Mesothelial cell of epicardium (in vitro differentiated cells): ENCODE results near the gene GAS2L2. TPM values are rescaled to one million over a fixed set of nuclear protein-coding genes. Genes with fewer than 3 reads are reported as not detected.

Experiments
- DNase-seq, 2 experiments: peaks; one replicate each; pipeline ENCODE4 v3.0.0; 2021; ENCODE audit warnings: low spot score in 2 of 2; ENCODE audit not compliant: unreplicated experiment in 2 of 2
- H3K27ac Mint-ChIP-seq: 2 replicates; pipeline ENCODE4 v1.8.0; 2021; ENCODE audit warnings: mixed read lengths
- H3K27me3 Mint-ChIP-seq: 2 replicates; pipeline ENCODE4 v1.8.0; 2021; ENCODE audit warnings: low read depth, mixed read lengths
- H3K36me3 Mint-ChIP-seq: 2 replicates; pipeline ENCODE4 v1.8.0; 2021; ENCODE audit warnings: mixed read lengths
- H3K4me1 Mint-ChIP-seq: 2 replicates; pipeline ENCODE4 v1.8.0; 2021; ENCODE audit warnings: mixed read lengths
- H3K4me3 Mint-ChIP-seq: 2 replicates; pipeline ENCODE4 v1.8.0; 2021; ENCODE audit warnings: mild to moderate bottlenecking, moderate library complexity, mixed read lengths
- H3K9me3 Mint-ChIP-seq: 2 replicates; pipeline ENCODE4 v1.8.0; 2021; ENCODE audit warnings: mixed read lengths
- CTCF ChIP-seq: fragments of 200-600 bp; sonication (generic); IDR thresholded peaks from one replicate; pipeline ENCODE4 v1.5.0; 2021; ENCODE audit warnings: antibody characterized with exemption; ENCODE audit not compliant: unreplicated experiment
- total RNA-seq: library from RNA; stranded (reverse); gene quantifications from 3 replicates; pipeline ENCODE4 v1.2.1, GENCODE V29; 2021

Gene GAS2L2
- total RNA-seq, 1 donor from 2014 or later: 0.11 TPM

GRCh38 chr17:35790841-35791240 is 37.8 kb upstream of the GAS2L2 start:
- H3K4me1 Mint-ChIP-seq: peaks cover 18% of the 10 kb centered on the region

GRCh38 chr17:35788477-35789368 is 35.7 kb upstream of the GAS2L2 start:
- no peaks in the 10 kb centered on the region for H3K9me3 Mint-ChIP-seq
- peaks cover 17% of the 10 kb centered on the region for H3K27me3 Mint-ChIP-seq
- H3K36me3 Mint-ChIP-seq: no peaks in the 10 kb centered on the region
- H3K4me3 Mint-ChIP-seq: no peak overlapping the region
- peak overlapping the region; percentile 0 for H3K27ac Mint-ChIP-seq
- peaks cover 11% of the 10 kb centered on the region for H3K4me1 Mint-ChIP-seq
- no peak for DNase-seq
- TF ChIP-seq CTCF: no peak

More at GRCh38 chr17:35790841-35791240, 37.8 kb upstream of the GAS2L2 start:
- no peak for TF ChIP-seq CTCF
- DNase-seq: no peak
- no peaks in the 10 kb centered on the region for H3K9me3 Mint-ChIP-seq
- no peaks in the 10 kb centered on the region for H3K36me3 Mint-ChIP-seq
- H3K27me3 Mint-ChIP-seq: peaks cover 34% of the 10 kb centered on the region
- H3K4me3 Mint-ChIP-seq: no peak overlapping the region
- H3K27ac Mint-ChIP-seq: no peak overlapping the region

DNA sequence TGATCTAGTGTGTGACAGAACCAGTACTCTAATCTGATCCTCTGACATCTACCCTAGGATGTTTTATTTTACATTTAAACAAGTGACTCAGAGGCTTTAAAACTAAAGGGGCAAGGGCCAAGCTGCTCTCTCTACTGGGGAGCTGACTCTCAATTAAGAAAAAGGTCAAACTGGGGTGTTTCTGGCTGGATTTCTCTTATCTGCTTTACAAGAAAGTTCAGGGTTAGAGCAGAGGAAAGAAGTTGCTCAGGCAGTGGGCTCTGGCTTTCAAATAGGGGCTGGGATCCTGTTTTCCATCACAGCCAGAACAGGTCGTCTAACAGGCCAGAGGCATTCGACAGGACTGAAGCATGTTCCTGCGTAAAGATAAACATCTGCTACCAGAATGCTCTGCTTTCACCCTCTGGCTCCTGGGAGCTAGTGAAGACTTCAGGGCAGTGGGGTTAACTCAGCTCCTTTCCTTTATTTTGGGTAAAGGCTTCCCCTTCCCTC is 33.9 kb upstream of the GAS2L2 start:
- Mint-ChIP-seq H3K27ac (peak overlapping the region; percentile 75), H3K4me1 (peaks cover 15% of the 10 kb centered on the region), H3K4me3 (no peak overlapping the region), H3K36me3 (no peaks in the 10 kb centered on the region), H3K27me3 (peaks cover under 1% of the 10 kb centered on the region), H3K9me3 (no peaks in the 10 kb centered on the region)
- DNase-seq: no peak
- no peak for TF ChIP-seq CTCF

GRCh38 chr17:35784895-35785294 is 31.9 kb upstream of the GAS2L2 start:
- Mint-ChIP-seq H3K4me1 (peaks cover 17% of the 10 kb centered on the region), H3K27ac (no peak overlapping the region), H3K9me3 (no peaks in the 10 kb centered on the region), H3K4me3 (no peak overlapping the region), H3K36me3 (no peaks in the 10 kb centered on the region), H3K27me3 (no peaks in the 10 kb centered on the region)
- no peak for DNase-seq
- no peak for TF ChIP-seq CTCF

DNA sequence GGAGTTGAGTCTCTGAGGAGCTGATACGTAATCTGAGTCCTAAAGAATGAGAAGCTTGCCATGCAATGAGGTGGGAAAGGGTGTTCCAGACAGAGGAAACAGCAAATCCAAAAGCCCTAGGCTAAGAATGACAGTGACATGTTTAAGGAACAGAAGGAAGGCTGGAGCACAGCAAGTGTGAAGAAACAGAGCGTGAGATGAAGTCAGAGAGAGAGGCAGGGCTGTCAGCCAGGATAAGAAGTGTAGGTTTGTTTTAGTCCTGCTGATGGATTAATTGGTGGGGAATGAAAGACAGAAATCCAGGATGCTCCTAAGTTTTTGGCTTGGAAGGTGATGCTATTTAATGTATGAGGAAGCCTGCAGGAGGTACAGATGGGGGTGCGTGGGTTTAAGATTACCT is 27.9 kb upstream of the GAS2L2 start:
- Mint-ChIP-seq H3K36me3 (no peaks in the 10 kb centered on the region), H3K9me3 (no peaks in the 10 kb centered on the region), H3K4me1 (peaks cover 11% of the 10 kb centered on the region), H3K4me3 (no peak overlapping the region), H3K27me3 (no peaks in the 10 kb centered on the region), H3K27ac (no peak overlapping the region)
- TF ChIP-seq CTCF: no peak
- DNase-seq: no peak
